OCI-LY3 (cell line): Measurements from ENCODE around the gene SUCLG2.

Experiments
- H2AFZ ChIP-seq: fragments of 200-600, 300-600 bp; shearing (Covaris generic); 2 replicates; pipeline ENCODE4 v1.6.0; 2014; ENCODE audit warnings: antibody characterized with exemption, low read depth, low read length
- H3K27ac ChIP-seq: fragments of 200-600, 300-600 bp; sonication (generic); 2 replicates; pipeline ENCODE4 v1.5.1; 2014; ENCODE audit warnings: mild to moderate bottlenecking, low read length, moderate library complexity, mixed read lengths
- H3K27me3 ChIP-seq: fragments of 200-600, 300-600 bp; sonication (generic); 2 replicates; pipeline ENCODE4 v1.6.1; 2014; ENCODE audit warnings: low read depth, low read length, mixed read lengths
- H3K36me3 ChIP-seq: fragments of 200-600, 300-600 bp; sonication (generic); replicated peaks from 2 replicates; pipeline ENCODE3; 2014; ENCODE audit warnings: low read depth, low read length, mixed read lengths
- H3K4me1 ChIP-seq: fragments of 300-600, 200-600 bp; sonication (generic); 2 replicates; pipeline ENCODE4 v1.6.1; 2014; ENCODE audit warnings: low read length, mixed read lengths
- H3K4me2 ChIP-seq: fragments of 200-600, 300-600 bp; sonication (generic); 2 replicates; pipeline ENCODE4 v1.6.1; 2014; ENCODE audit warnings: low read length, mixed read lengths
- H3K4me3 ChIP-seq: fragments of 300-600, 200-600 bp; sonication (generic); 2 replicates; pipeline ENCODE4 v1.5.1; 2014; ENCODE audit warnings: antibody characterized with exemption, mild to moderate bottlenecking, low read length, moderate library complexity
- H3K79me2 ChIP-seq: fragments of 300-600, 200-600 bp; shearing (Covaris generic); 2 replicates; pipeline ENCODE4 v1.6.1; 2014; ENCODE audit warnings: mild to moderate bottlenecking, low read length, mixed read lengths
- H3K9ac ChIP-seq: fragments of 300-600, 200-600 bp; shearing (Covaris generic); 2 replicates; pipeline ENCODE4 v1.6.0; 2014; ENCODE audit warnings: mild to moderate bottlenecking, low read length, moderate library complexity
- H3K9me3 ChIP-seq: fragments of 200-600, 300-600 bp; shearing (Covaris generic); 2 replicates; pipeline ENCODE4 v1.6.1; 2014; ENCODE audit warnings: low read length, mixed read lengths; ENCODE audit not compliant: insufficient read depth
- H4K20me1 ChIP-seq: fragments of 200-600, 300-600 bp; sonication (generic); 2 replicates; pipeline ENCODE4 v1.6.1; 2016; ENCODE audit warnings: low read length, mixed read lengths; ENCODE audit not compliant: insufficient read depth
- CTCF ChIP-seq: fragments of 200-600, 300-600 bp; sonication (generic); IDR thresholded peaks from 2 replicates; pipeline ENCODE4 v1.5.1; 2014; ENCODE audit warnings: antibody characterized with exemption, low read length, low read depth
- EZH2phosphoT487 ChIP-seq: fragments of 200-600 bp; shearing (Covaris generic); IDR thresholded peaks from 2 replicates; pipeline ENCODE4 v1.6.1; 2018; ENCODE audit warnings: antibody characterized with exemption, mixed run types, low read depth

SUCLG2 gene

GRCh38 chr3:67400476-67400875, 253.9 kb downstream of the SUCLG2 start:
- H3K4me2 ChIP-seq: no peak overlapping the region
- TF ChIP-seq CTCF (no peak), EZH2phosphoT487 (no peak)
- no peak overlapping the region for H2AFZ ChIP-seq
- no peaks in the 10 kb centered on the region for H3K9me3 ChIP-seq
- peaks cover 17% of the 10 kb centered on the region for H3K36me3 ChIP-seq
- no peaks in the 10 kb centered on the region for H4K20me1 ChIP-seq
- H3K27me3 ChIP-seq: no peaks in the 10 kb centered on the region
- no peaks in the 10 kb centered on the region for H3K4me1 ChIP-seq
- H3K79me2 ChIP-seq: no peaks in the 10 kb centered on the region
- H3K27ac ChIP-seq: no peak overlapping the region
- H3K4me3 ChIP-seq: no peak overlapping the region
- H3K9ac ChIP-seq: no peak overlapping the region

GRCh38 chr3:67389176-67389575, 265.2 kb downstream of the SUCLG2 start:
- no peaks in the 10 kb centered on the region for H3K27me3 ChIP-seq
- H3K9me3 ChIP-seq: peaks cover 11% of the 10 kb centered on the region; the same call in 1 of the 2 replicates
- peaks cover 23% of the 10 kb centered on the region for H3K4me1 ChIP-seq
- H2AFZ ChIP-seq: no peak overlapping the region
- H3K9ac ChIP-seq: no peak overlapping the region
- no peak overlapping the region for H3K27ac ChIP-seq
- H3K4me3 ChIP-seq: no peak overlapping the region
- H3K36me3 ChIP-seq: peaks cover 39% of the 10 kb centered on the region
- peak overlapping the region; percentile 24 for H3K4me2 ChIP-seq
- H3K79me2 ChIP-seq: no peaks in the 10 kb centered on the region
- peaks cover 10% of the 10 kb centered on the region; the same call in 1 of the 2 replicates for H4K20me1 ChIP-seq
- TF ChIP-seq EZH2phosphoT487 (no peak), CTCF (no peak)

- Histone ChIP-seq H3K79me2 (no peaks in the 10 kb centered on the region), H3K9me3 (peaks cover 11% of the 10 kb centered on the region; the same call in 1 of the 2 replicates), H2AFZ (no peak overlapping the region), H3K4me1 (peaks cover 23% of the 10 kb centered on the region), H3K9ac (no peak overlapping the region), H3K27me3 (no peaks in the 10 kb centered on the region), H4K20me1 (peaks cover 10% of the 10 kb centered on the region; the same call in 1 of the 2 replicates), H3K36me3 (peaks cover 39% of the 10 kb centered on the region), H3K4me2 (no peak overlapping the region), H3K27ac (no peak overlapping the region), H3K4me3 (no peak overlapping the region)
- TF ChIP-seq CTCF: no peak
- TF ChIP-seq EZH2phosphoT487: no peak
These were observed 265.7 kb downstream of the SUCLG2 start for GRCh38 chr3:67388738-67389137.

- peaks cover 22% of the 10 kb centered on the region; the same call in 1 of the 2 replicates for H4K20me1 ChIP-seq
- H3K36me3 ChIP-seq: peaks cover 32% of the 10 kb centered on the region
- TF ChIP-seq EZH2phosphoT487: no peak
- no peak for TF ChIP-seq CTCF
- peaks cover 23% of the 10 kb centered on the region for H3K4me1 ChIP-seq
- H3K27me3 ChIP-seq: no peaks in the 10 kb centered on the region
- H2AFZ ChIP-seq: no peak overlapping the region
- no peaks in the 10 kb centered on the region for H3K79me2 ChIP-seq
- peaks cover 11% of the 10 kb centered on the region; the same call in 1 of the 2 replicates for H3K9me3 ChIP-seq
- H3K9ac ChIP-seq: no peak overlapping the region
- H3K27ac ChIP-seq: no peak overlapping the region
- no peak overlapping the region for H3K4me2 ChIP-seq
- no peak overlapping the region for H3K4me3 ChIP-seq
These were observed 268.0 kb downstream of the SUCLG2 start for GRCh38 chr3:67386451-67386850.
